Upper lobe of left lung (tissue), 6 donors: ENCODE measurements around the gene UBR7. TPM values are rescaled to one million over a fixed set of nuclear protein-coding genes. Genes with fewer than 3 reads are reported as not detected.
A peak's percentile ranks its signal among the peaks of the same experiment; 100 is the strongest.

ENCODE experiments used
- ATAC-seq, 2 donors: fragments of 200-7000 bp; cut with Tn5 transposase; one replicate each; pipeline ENCODE4 v1.9.1; 2022; ENCODE audit warnings: mild to moderate bottlenecking in 2 of 2, moderate library complexity in 2 of 2; ENCODE audit not compliant: low FRiP score in 2 of 2
- DNase-seq, 2 donors: peaks; one replicate each; pipeline ENCODE4 v3.0.0-alpha.2; 2019 to 2020
- H3K27ac ChIP-seq, 4 donors: fragments of 200-600 bp; sonication (generic); one replicate each; pipeline ENCODE4 v1.5.1; 2016 to 2019
- H3K27me3 ChIP-seq, 4 donors: fragments of 200-600 bp; sonication (generic); one replicate each; pipeline ENCODE4 v1.5.1; 2017 to 2019
- H3K36me3 ChIP-seq, 4 donors: fragments of 200-600 bp; sonication (generic); one replicate each; pipeline ENCODE4 v1.5.1; 2016 to 2019
- H3K4me1 ChIP-seq, 4 donors: fragments of 200-600 bp; sonication (generic); one replicate each; pipeline ENCODE4 v1.5.1; 2018 to 2019
- H3K4me3 ChIP-seq, 4 donors: fragments of 200-600 bp; sonication (generic); one replicate each; pipeline ENCODE4 v1.5.1; 2017 to 2019; ENCODE audit warnings: mild to moderate bottlenecking in 2 of 4, moderate library complexity in 1 of 4
- H3K9me3 ChIP-seq, 4 donors: fragments of 200-600 bp; sonication (generic); one replicate each; pipeline ENCODE4 v1.5.1; 2018 to 2019
- CTCF ChIP-seq, 6 experiments: fragments of 450-650 bp in 4 of 6; fragments of 200-600 bp in 2 of 6; sonication (generic) in 2 of 6; IDR thresholded peaks; one replicate each; pipeline ENCODE4 v1.5.1; 2016 to 2019; ENCODE audit warnings: antibody characterized with exemption in 6 of 6
- EP300 ChIP-seq, 4 donors: sonication (generic); formaldehyde crosslinking; IDR thresholded peaks; one replicate each; pipeline ENCODE4 v1.5.1; 2017; ENCODE audit warnings: antibody characterized with exemption in 4 of 4, control low read depth in 2 of 4
- POLR2A ChIP-seq, 4 donors: fragments of 450-650 bp; IDR thresholded peaks; one replicate each; pipeline ENCODE4 v1.5.1; 2016 to 2017; ENCODE audit warnings: antibody characterized with exemption in 4 of 4, mild to moderate bottlenecking in 2 of 4
- POLR2AphosphoS5 ChIP-seq, 2 donors: sonication (generic); formaldehyde crosslinking; IDR thresholded peaks; one replicate each; pipeline ENCODE4 v1.5.1; 2017; ENCODE audit warnings: antibody characterized with exemption in 2 of 2
- WGBS, 2 donors: methylation state at CpG; one replicate each; pipeline ENCODE4 v1.1.5; 2017 to 2018; 5-methylcytosine and 5-hydroxymethylcytosine counted together
- total RNA-seq, 6 donors: library from RNA; depleted of rRNA in 4 of 6; stranded (reverse); fragments of >200 nt in 4 of 6; gene quantifications; one replicate each; pipeline versions ENCODE4 v1.1.0 to v1.2.1, GENCODE V29; 2016 to 2021
- donor health status: DM: no; HTN: no; CAD: no; lungs with moderate emphysema.
- donor health status: DM: no; HTN: yes; CAD: no; lungs with severe emphysema.

UBR7 gene
- total RNA-seq, 6 donors from 2014 or later, result 9.3 to 23.3 (median 21.1) TPM

GRCh38 chr14:93267149-93267711, 60.2 kb downstream of the UBR7 start:
- no peaks in the 10 kb centered on the region for H3K27me3 ChIP-seq
- no peak for TF ChIP-seq POLR2A (IDR thresholded peaks at IDR 0.05)
- TF ChIP-seq EP300 (IDR thresholded peaks at IDR 0.05), result no peak
- TF ChIP-seq POLR2AphosphoS5 (IDR thresholded peaks at IDR 0.05), result no peak
- no peak for TF ChIP-seq CTCF (IDR thresholded peaks at IDR 0.05)
- peaks cover 0 to 16% (median 8%) of the 10 kb centered on the region in 4 donors for H3K36me3 ChIP-seq
- no peak for ATAC-seq
- no peaks in the 10 kb centered on the region for H3K9me3 ChIP-seq
- 75 to 79% methylated on average over 3 of the region's 3 CpGs for WGBS, 2 donors
- DNase-seq, result no peak
- H3K4me3 ChIP-seq, result no peak overlapping the region
- no peak overlapping the region for H3K27ac ChIP-seq
- H3K4me1 ChIP-seq, result peaks cover 0 to 4% (median 0%) of the 10 kb centered on the region in 4 donors

GRCh38 chr14:93268406-93268805, 61.4 kb downstream of the UBR7 start:
- no peak overlapping the region for H3K27ac ChIP-seq
- no peak overlapping the region for H3K4me3 ChIP-seq
- H3K9me3 ChIP-seq, result no peaks in the 10 kb centered on the region
- peaks cover 0 to 6% (median 2%) of the 10 kb centered on the region in 4 donors for H3K36me3 ChIP-seq
- no peak for ATAC-seq
- H3K4me1 ChIP-seq, result peaks cover 0 to 4% (median 0%) of the 10 kb centered on the region in 4 donors
- no peaks in the 10 kb centered on the region for H3K27me3 ChIP-seq
- no peak for DNase-seq
- TF ChIP-seq POLR2A (IDR thresholded peaks at IDR 0.05) (no peak), POLR2AphosphoS5 (IDR thresholded peaks at IDR 0.05) (no peak), CTCF (IDR thresholded peaks at IDR 0.05) (no peak), EP300 (IDR thresholded peaks at IDR 0.05) (no peak)
- 92 to 100% methylated on average over 1 of the region's 1 CpG for WGBS, 2 donors

GRCh38 chr14:93269341-93270068, 62.4 kb downstream of the UBR7 start:
- ATAC-seq (peak in 1 of 2 donors; percentile 34), DNase-seq (no peak)
- no peak overlapping the region for H3K27ac ChIP-seq
- peaks cover 0 to 4% (median 0%) of the 10 kb centered on the region in 4 donors for H3K4me1 ChIP-seq
- TF ChIP-seq POLR2A (IDR thresholded peaks at IDR 0.05), result no peak
- TF ChIP-seq POLR2AphosphoS5 (IDR thresholded peaks at IDR 0.05), result no peak
- no peak for TF ChIP-seq EP300 (IDR thresholded peaks at IDR 0.05)
- TF ChIP-seq CTCF (IDR thresholded peaks at IDR 0.05), result no peak
- no peaks in the 10 kb centered on the region for H3K9me3 ChIP-seq
- H3K4me3 ChIP-seq, result no peak overlapping the region
- WGBS, 2 donors, result 80 to 86% methylated on average over 10 of the region's 10 CpGs
- no peaks in the 10 kb centered on the region for H3K36me3 ChIP-seq
- no peaks in the 10 kb centered on the region for H3K27me3 ChIP-seq

GRCh38 chr14:93271111-93271510, 64.1 kb downstream of the UBR7 start:
- no peak overlapping the region for H3K4me3 ChIP-seq
- H3K4me1 ChIP-seq, result peaks cover 0 to 4% (median 0%) of the 10 kb centered on the region in 4 donors
- H3K9me3 ChIP-seq, result no peaks in the 10 kb centered on the region
- H3K36me3 ChIP-seq, result no peaks in the 10 kb centered on the region
- 44 to 53% methylated on average over 6 of the region's 6 CpGs for WGBS, 2 donors
- no peak for DNase-seq
- no peak overlapping the region for H3K27ac ChIP-seq
- no peak for ATAC-seq
- no peaks in the 10 kb centered on the region for H3K27me3 ChIP-seq
- TF ChIP-seq EP300 (IDR thresholded peaks at IDR 0.05), result no peak
- no peak for TF ChIP-seq POLR2A (IDR thresholded peaks at IDR 0.05)
- no peak for TF ChIP-seq POLR2AphosphoS5 (IDR thresholded peaks at IDR 0.05)
- no peak for TF ChIP-seq CTCF (IDR thresholded peaks at IDR 0.05)
